Measurements from ENCODE around the gene HSD17B2. TPM values are rescaled to one million over a fixed set of nuclear protein-coding genes. Genes with fewer than 3 reads are reported as not detected.

HSD17B2 gene
- total RNA-seq, 2 donors from 2014 or later = not detected

DNA sequence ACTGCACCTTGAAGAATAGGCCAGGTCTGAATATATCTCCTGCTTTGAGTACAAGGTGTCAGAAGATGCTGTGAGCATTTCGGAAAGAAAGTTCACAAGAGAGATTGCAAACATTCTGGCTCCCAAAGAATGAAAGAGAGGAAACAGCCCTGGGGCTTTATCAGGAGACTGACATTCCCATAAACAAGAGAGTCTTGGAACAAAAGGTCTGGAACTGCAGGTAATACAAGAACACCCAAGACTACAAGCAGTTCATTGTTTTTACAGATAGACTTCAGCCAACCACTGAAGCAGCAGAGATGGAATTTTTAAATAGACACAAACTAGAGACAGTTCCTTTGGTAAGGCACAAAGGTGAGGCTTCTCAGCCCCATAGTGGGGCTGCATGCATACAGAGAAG, 14.4 kb downstream of the HSD17B2 start:
- WGBS, 2 experiments (ENCODE audit: insufficient coverage in 1 of 2, insufficient read length in 1 of 2) = 94 to 100% methylated on average over 1 of the region's 1 CpG
- no peaks in the 10 kb centered on the region for H3K36me3 Mint-ChIP-seq (ENCODE audit: low read depth)
- H3K9me3 Mint-ChIP-seq = no peaks in the 10 kb centered on the region
- H3K27me3 Mint-ChIP-seq (ENCODE audit: insufficient read depth) = peaks cover 6% of the 10 kb centered on the region
- Histone ChIP-seq H3K4me1 (ENCODE audit: control insufficient read depth, insufficient read depth, low read length) (peaks cover 4% of the 10 kb centered on the region), H3K9ac (ENCODE audit: extremely low read depth, low read length, poor library complexity, severe bottlenecking) (no peak overlapping the region), H3K4me3 (ENCODE audit: low read length) (no peak overlapping the region), H3K36me3 (ENCODE audit: control insufficient read depth, insufficient read depth, low read length) (no peaks in the 10 kb centered on the region), H3K9me3 (ENCODE audit: control insufficient read depth, low read length) (no peaks in the 10 kb centered on the region), H3K27ac (ENCODE audit: low read depth, low read length) (no peak overlapping the region), H3K27me3 (ENCODE audit: control insufficient read depth, insufficient read depth, low read length, poor library complexity, severe bottlenecking) (no peaks in the 10 kb centered on the region)
- no peak overlapping the region for H3K27ac Mint-ChIP-seq
- DNase-seq = no peak
- TF ChIP-seq, protein P1, sequence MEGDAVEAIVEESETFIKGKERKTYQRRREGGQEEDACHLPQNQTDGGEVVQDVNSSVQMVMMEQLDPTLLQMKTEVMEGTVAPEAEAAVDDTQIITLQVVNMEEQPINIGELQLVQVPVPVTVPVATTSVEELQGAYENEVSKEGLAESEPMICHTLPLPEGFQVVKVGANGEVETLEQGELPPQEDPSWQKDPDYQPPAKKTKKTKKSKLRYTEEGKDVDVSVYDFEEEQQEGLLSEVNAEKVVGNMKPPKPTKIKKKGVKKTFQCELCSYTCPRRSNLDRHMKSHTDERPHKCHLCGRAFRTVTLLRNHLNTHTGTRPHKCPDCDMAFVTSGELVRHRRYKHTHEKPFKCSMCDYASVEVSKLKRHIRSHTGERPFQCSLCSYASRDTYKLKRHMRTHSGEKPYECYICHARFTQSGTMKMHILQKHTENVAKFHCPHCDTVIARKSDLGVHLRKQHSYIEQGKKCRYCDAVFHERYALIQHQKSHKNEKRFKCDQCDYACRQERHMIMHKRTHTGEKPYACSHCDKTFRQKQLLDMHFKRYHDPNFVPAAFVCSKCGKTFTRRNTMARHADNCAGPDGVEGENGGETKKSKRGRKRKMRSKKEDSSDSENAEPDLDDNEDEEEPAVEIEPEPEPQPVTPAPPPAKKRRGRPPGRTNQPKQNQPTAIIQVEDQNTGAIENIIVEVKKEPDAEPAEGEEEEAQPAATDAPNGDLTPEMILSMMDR (conservative IDR thresholded peaks at IDR 0.05) = no peak
- H3K4me1 Mint-ChIP-seq = peaks cover 19% of the 10 kb centered on the region
- no peak overlapping the region for H3K4me3 Mint-ChIP-seq

DNA sequence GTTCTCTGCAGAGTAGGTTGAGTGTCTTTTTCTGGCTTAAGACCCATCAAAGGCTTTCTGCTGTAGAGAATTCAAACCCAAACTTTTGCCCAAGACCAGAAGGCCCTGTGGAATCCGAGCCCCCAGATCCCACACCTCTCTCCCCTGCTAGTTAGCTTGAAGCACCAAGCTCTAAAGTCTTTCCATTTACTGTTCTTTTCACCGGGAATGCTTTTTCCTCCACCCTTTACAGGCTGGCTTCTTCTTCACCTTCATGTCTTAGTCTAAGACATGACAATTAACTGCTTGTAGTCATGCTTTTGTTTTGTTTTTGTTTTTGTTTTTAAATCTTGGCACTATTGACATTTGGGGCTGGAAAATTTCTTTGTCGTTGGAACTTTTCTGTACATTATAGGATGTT, 15.5 kb downstream of the HSD17B2 start:
- TF ChIP-seq, protein P1 (conservative IDR thresholded peaks at IDR 0.05) = no peak
- no peak overlapping the region for H3K9ac ChIP-seq (ENCODE audit: extremely low read depth, low read length, poor library complexity, severe bottlenecking)
- 82 to 100% methylated on average over 1 to 3 of the region's 3 CpGs for WGBS, 2 experiments (ENCODE audit: insufficient coverage in 1 of 2, insufficient read length in 1 of 2)
- no peak overlapping the region for H3K27ac ChIP-seq (ENCODE audit: low read depth, low read length)
- no peaks in the 10 kb centered on the region for H3K9me3 ChIP-seq (ENCODE audit: control insufficient read depth, low read length)
- H3K36me3 ChIP-seq (ENCODE audit: control insufficient read depth, insufficient read depth, low read length) = no peaks in the 10 kb centered on the region
- peaks cover 9% of the 10 kb centered on the region for H3K27me3 Mint-ChIP-seq (ENCODE audit: insufficient read depth)
- H3K4me1 Mint-ChIP-seq = peaks cover 19% of the 10 kb centered on the region
- H3K36me3 Mint-ChIP-seq (ENCODE audit: low read depth) = no peaks in the 10 kb centered on the region
- no peak for DNase-seq
- H3K4me3 ChIP-seq (ENCODE audit: low read length) = no peak overlapping the region
- no peak overlapping the region for H3K27ac Mint-ChIP-seq
- H3K4me3 Mint-ChIP-seq = no peak overlapping the region
- H3K4me1 ChIP-seq (ENCODE audit: control insufficient read depth, insufficient read depth, low read length) = peaks cover 4% of the 10 kb centered on the region
- H3K27me3 ChIP-seq (ENCODE audit: control insufficient read depth, insufficient read depth, low read length, poor library complexity, severe bottlenecking) = no peaks in the 10 kb centered on the region
- no peaks in the 10 kb centered on the region for H3K9me3 Mint-ChIP-seq

DNA sequence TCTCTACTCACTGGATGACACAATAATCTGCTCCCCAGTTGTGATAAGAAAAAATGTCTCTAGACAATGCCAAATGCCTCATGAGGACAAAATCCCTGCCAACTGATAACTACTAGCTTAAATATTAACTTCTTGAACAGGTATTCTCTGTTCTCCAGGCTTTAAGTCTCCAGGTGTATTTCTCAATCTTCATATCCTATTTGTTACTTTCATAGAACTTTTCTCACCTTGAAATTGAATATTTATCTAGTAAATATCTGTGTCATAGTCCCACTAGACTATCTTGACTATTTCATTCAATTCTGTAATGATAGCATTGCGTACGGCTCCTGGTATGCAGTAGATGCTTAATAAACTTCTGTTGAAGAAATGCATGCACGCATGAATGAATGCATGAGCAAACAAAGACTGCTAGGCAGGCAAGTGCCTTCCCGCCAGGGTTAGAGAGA, 15.9 kb downstream of the HSD17B2 start:
- Mint-ChIP-seq H3K9me3 (no peaks in the 10 kb centered on the region), H3K27me3 (ENCODE audit: insufficient read depth) (peaks cover 8% of the 10 kb centered on the region), H3K36me3 (ENCODE audit: low read depth) (no peaks in the 10 kb centered on the region), H3K4me3 (no peak overlapping the region), H3K4me1 (peaks cover 19% of the 10 kb centered on the region), H3K27ac (no peak overlapping the region)
- WGBS, 2 experiments (ENCODE audit: insufficient coverage in 1 of 2, insufficient read length in 1 of 2) = 79 to 92% methylated on average over 2 to 4 of the region's 4 CpGs
- Histone ChIP-seq H3K9ac (ENCODE audit: extremely low read depth, low read length, poor library complexity, severe bottlenecking) (no peak overlapping the region), H3K36me3 (ENCODE audit: control insufficient read depth, insufficient read depth, low read length) (no peaks in the 10 kb centered on the region), H3K4me3 (ENCODE audit: low read length) (no peak overlapping the region), H3K4me1 (ENCODE audit: control insufficient read depth, insufficient read depth, low read length) (peaks cover 4% of the 10 kb centered on the region), H3K27ac (ENCODE audit: low read depth, low read length) (no peak overlapping the region), H3K27me3 (ENCODE audit: control insufficient read depth, insufficient read depth, low read length, poor library complexity, severe bottlenecking) (no peaks in the 10 kb centered on the region), H3K9me3 (ENCODE audit: control insufficient read depth, low read length) (no peaks in the 10 kb centered on the region)
- no peak for DNase-seq
- TF ChIP-seq, protein P1 (conservative IDR thresholded peaks at IDR 0.05) = no peak

All from endodermal cell (in vitro differentiated cells).